ENCODE data around the gene OR5H15. TPM values are rescaled to one million over a fixed set of nuclear protein-coding genes. Genes with fewer than 3 reads are reported as not detected.

Gene OR5H15
- total RNA-seq, 1 experiment from 2014 or later = not detected

DNA sequence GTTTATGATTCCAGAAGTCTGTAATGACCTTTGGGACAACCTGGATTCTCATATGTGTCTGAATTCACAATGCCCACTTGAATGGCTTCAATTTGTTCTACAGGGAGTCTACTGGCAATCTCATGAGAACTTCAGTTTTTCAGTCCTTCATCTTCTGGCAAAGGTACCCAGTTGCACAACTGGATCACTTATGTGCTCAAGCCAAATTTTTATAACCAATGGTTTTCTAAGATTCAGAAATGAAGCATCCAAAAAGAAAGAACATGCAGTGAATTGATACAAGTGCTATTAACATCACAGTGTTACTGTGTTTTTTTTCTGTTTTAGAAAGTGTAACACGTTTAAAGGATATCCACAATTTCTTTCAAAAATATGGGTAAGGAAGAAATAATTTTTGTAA is 19.3 kb upstream of the OR5H15 start, which contains the start of gene OR5H14:
Gene OR5H14, plus strand, starts transcription at position 301 of the 400 bp plus-strand sequence. CDS start 1,907 bp downstream, outside the sequence.
- Histone ChIP-seq H3K4me3 (replicated peaks in 1 of 2; ENCODE audit: low read depth in 1 of 2, low read length in 2 of 2) (no peak within 1 kb of the TSS), H3K9me2 (ENCODE audit: insufficient read depth) (no peaks in the 10 kb centered on the region), H3K36me3 (ENCODE audit: control insufficient read depth in 1 of 2, insufficient read depth in 2 of 2, low read length in 2 of 2) (no peaks in the 10 kb centered on the region), H3K27me3 (ENCODE audit: insufficient read depth, low read length) (no peaks in the 10 kb centered on the region), H3K79me2 (ENCODE audit: insufficient read depth, low read length) (no peaks in the 10 kb centered on the region), H3K4me1 (ENCODE audit: control insufficient read depth in 1 of 2, insufficient read depth in 2 of 2, low read length in 2 of 2) (peaks cover 0 to 12% of the 10 kb centered on the region in 2 experiments; a peak in 2 of 4 replicates), H3K4me2 (ENCODE audit: low read length) (no peak within 1 kb of the TSS), H3K9ac (ENCODE audit: low read length) (no peak within 1 kb of the TSS), H4K20me1 (ENCODE audit: insufficient read depth) (no peaks in the 10 kb centered on the region), H3K27ac (ENCODE audit: low read depth, low read length) (no peak within 1 kb of the TSS), H2AFZ (ENCODE audit: low read depth, low read length, poor library complexity, severe bottlenecking) (no peak within 1 kb of the TSS), H3K9me3 (ENCODE audit: control insufficient read depth in 1 of 2, insufficient read depth in 1 of 2, low read depth in 1 of 2, low read length in 2 of 2) (no peaks in the 10 kb centered on the region)
- TF ChIP-seq JUND (IDR thresholded peaks at IDR 0.05) (no peak), EZH2 (IDR thresholded peaks at IDR 0.05) (no peak)
- ChIA-PET RAD21 (ENCODE audit: low non-redundant PET in 1 of 2, low total read pairs in 2 of 2, uncharacterized antibody in 2 of 2, unreplicated experiment in 2 of 2) (no interaction called here), POLR2A (no interaction called here), CTCF (no interaction called here)
- DNase-seq (ENCODE audit: low read depth, low spot score) (no peak), ATAC-seq (no peak)
- BruUV-seq (replicated peaks) = no TSS peak
- intact Hi-C loops (cut with micrococcal nuclease) = no loop called here

DNA sequence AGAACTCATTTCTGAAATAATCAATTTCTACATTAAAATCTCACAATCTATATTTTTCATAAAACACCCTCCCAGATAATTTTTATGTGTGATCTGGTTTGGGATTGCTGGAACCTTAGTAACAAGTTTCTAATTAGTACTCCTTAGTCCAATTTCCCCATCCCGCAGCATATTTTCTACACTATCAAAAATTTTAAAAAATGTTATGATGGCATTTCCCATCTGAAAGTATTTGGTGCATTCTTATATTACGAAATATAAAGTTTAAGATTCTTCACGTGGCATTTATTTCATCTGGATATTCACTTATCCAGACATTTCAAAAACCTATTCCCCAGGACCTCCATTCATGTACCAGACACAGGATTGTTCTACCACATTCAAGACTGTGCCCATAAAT is 17.7 kb upstream of the OR5H15 start:
- DNase-seq (ENCODE audit: low read depth, low spot score) = no peak
- BruUV-seq (replicated peaks) = no TSS peak
- ChIA-PET CTCF (no interaction called here), POLR2A (no interaction called here), RAD21 (ENCODE audit: low non-redundant PET in 1 of 2, low total read pairs in 2 of 2, uncharacterized antibody in 2 of 2, unreplicated experiment in 2 of 2) (no interaction called here)
- intact Hi-C loops (cut with micrococcal nuclease) = no loop called here
- peaks cover 0 to 12% of the 10 kb centered on the region in 2 experiments; a peak in 2 of 4 replicates for H3K4me1 ChIP-seq (ENCODE audit: control insufficient read depth in 1 of 2, insufficient read depth in 2 of 2, low read length in 2 of 2)
- no peak for ATAC-seq
- no peaks in the 10 kb centered on the region for H3K9me2 ChIP-seq (ENCODE audit: insufficient read depth)
- no peak overlapping the region for H3K27ac ChIP-seq (ENCODE audit: low read depth, low read length)
- no peak overlapping the region for H3K4me3 ChIP-seq (replicated peaks in 1 of 2; ENCODE audit: low read depth in 1 of 2, low read length in 2 of 2)
- H3K27me3 ChIP-seq (ENCODE audit: insufficient read depth, low read length) = no peaks in the 10 kb centered on the region
- H3K4me2 ChIP-seq (ENCODE audit: low read length) = no peak overlapping the region
- H4K20me1 ChIP-seq (ENCODE audit: insufficient read depth) = no peaks in the 10 kb centered on the region
- H3K79me2 ChIP-seq (ENCODE audit: insufficient read depth, low read length) = no peaks in the 10 kb centered on the region
- H3K36me3 ChIP-seq (ENCODE audit: control insufficient read depth in 1 of 2, insufficient read depth in 2 of 2, low read length in 2 of 2) = no peaks in the 10 kb centered on the region
- H2AFZ ChIP-seq (ENCODE audit: low read depth, low read length, poor library complexity, severe bottlenecking) = no peak overlapping the region
- TF ChIP-seq, protein P1, sequence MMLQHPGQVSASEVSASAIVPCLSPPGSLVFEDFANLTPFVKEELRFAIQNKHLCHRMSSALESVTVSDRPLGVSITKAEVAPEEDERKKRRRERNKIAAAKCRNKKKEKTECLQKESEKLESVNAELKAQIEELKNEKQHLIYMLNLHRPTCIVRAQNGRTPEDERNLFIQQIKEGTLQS (IDR thresholded peaks at IDR 0.05) = no peak
- no peak for TF ChIP-seq RAD21 (IDR thresholded peaks at IDR 0.05; ENCODE audit: low read depth)
- TF ChIP-seq FOSL1 (IDR thresholded peaks at IDR 0.05; ENCODE audit: low read depth) = no peak
- TF ChIP-seq EZH2phosphoT487 (IDR thresholded peaks at IDR 0.05; ENCODE audit: borderline replicate concordance) = no peak
- no peak for TF ChIP-seq EGR1 (IDR thresholded peaks at IDR 0.05; ENCODE audit: low read depth)
- TF ChIP-seq SRF (IDR thresholded peaks at IDR 0.05; ENCODE audit: low read depth) = no peak
- no peak for TF ChIP-seq ZNF274 (IDR thresholded peaks at IDR 0.05; ENCODE audit: low read depth, low read length)
- no peak for TF ChIP-seq EZH2 (IDR thresholded peaks at IDR 0.05)
- TF ChIP-seq SP1 (IDR thresholded peaks at IDR 0.05; ENCODE audit: low read depth) = no peak
- TF ChIP-seq YY1 (IDR thresholded peaks at IDR 0.05; ENCODE audit: extremely low read depth, insufficient replicate concordance, low read depth, low read length) = no peak
- TF ChIP-seq POLR2AphosphoS5 (IDR thresholded peaks at IDR 0.05; ENCODE audit: low read depth, low read length) = no peak
- TF ChIP-seq ELF1 (IDR thresholded peaks at IDR 0.05; ENCODE audit: borderline replicate concordance, low read depth) = no peak
- TF ChIP-seq TCF7L2 (IDR thresholded peaks at IDR 0.05; ENCODE audit: borderline replicate concordance, extremely low read depth, insufficient read depth, insufficient read length) = no peak
- no peak for TF ChIP-seq CEBPB (IDR thresholded peaks at IDR 0.05; ENCODE audit: low read depth)
- no peak for TF ChIP-seq CBX3 (IDR thresholded peaks at IDR 0.05; ENCODE audit: low read depth)
- TF ChIP-seq SIN3A (IDR thresholded peaks at IDR 0.05; ENCODE audit: low read depth) = no peak
- TF ChIP-seq, protein P2, sequence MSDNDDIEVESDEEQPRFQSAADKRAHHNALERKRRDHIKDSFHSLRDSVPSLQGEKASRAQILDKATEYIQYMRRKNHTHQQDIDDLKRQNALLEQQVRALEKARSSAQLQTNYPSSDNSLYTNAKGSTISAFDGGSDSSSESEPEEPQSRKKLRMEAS (IDR thresholded peaks at IDR 0.05) = no peak
- no peak for TF ChIP-seq ZFX (IDR thresholded peaks at IDR 0.05)
- TF ChIP-seq, protein P3, sequence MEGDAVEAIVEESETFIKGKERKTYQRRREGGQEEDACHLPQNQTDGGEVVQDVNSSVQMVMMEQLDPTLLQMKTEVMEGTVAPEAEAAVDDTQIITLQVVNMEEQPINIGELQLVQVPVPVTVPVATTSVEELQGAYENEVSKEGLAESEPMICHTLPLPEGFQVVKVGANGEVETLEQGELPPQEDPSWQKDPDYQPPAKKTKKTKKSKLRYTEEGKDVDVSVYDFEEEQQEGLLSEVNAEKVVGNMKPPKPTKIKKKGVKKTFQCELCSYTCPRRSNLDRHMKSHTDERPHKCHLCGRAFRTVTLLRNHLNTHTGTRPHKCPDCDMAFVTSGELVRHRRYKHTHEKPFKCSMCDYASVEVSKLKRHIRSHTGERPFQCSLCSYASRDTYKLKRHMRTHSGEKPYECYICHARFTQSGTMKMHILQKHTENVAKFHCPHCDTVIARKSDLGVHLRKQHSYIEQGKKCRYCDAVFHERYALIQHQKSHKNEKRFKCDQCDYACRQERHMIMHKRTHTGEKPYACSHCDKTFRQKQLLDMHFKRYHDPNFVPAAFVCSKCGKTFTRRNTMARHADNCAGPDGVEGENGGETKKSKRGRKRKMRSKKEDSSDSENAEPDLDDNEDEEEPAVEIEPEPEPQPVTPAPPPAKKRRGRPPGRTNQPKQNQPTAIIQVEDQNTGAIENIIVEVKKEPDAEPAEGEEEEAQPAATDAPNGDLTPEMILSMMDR (IDR thresholded peaks at IDR 0.05 in 2 of 3, conservative IDR thresholded peaks at IDR 0.05 in 1 of 3; ENCODE audit: borderline replicate concordance in 1 of 3, insufficient read depth in 1 of 3, low read depth in 2 of 3, low read length in 2 of 3) = no peak
- no peak for TF ChIP-seq POLR2A (IDR thresholded peaks at IDR 0.05; ENCODE audit: borderline replicate concordance, extremely low read depth, insufficient read depth, insufficient read length)
- H3K9me3 ChIP-seq (ENCODE audit: control insufficient read depth in 1 of 2, insufficient read depth in 1 of 2, low read depth in 1 of 2, low read length in 2 of 2) = no peaks in the 10 kb centered on the region
- H3K9ac ChIP-seq (ENCODE audit: low read length) = no peak overlapping the region

Measured in HCT116 (cell line).